Measurements from ENCODE around the gene MERTK. TPM values are rescaled to one million over a fixed set of nuclear protein-coding genes. Genes with fewer than 3 reads are reported as not detected.
"Not testable (repeated sequence)": the region's sequence is repeated elsewhere in the genome, so short reads cannot be mapped to it uniquely, and the experiment has no call there.

The MERTK gene
- total and polyA plus RNA-seq, 2 donors from 2014 or later = 9.2 to 32.2 TPM

- DNase-seq (no peak), FAIRE-seq (no peak)
- no peaks in the 10 kb centered on the region for H3K27me3 ChIP-seq (ENCODE audit: control insufficient read depth, insufficient read depth, low read length)
- H3K9ac ChIP-seq (ENCODE audit: low read length in 3 of 3) = no peak overlapping the region
- TF ChIP-seq CTCF (IDR thresholded peaks at IDR 0.05; ENCODE audit: borderline replicate concordance, extremely low read depth, insufficient read depth) = no peak
- H3K9me3 ChIP-seq (ENCODE audit: control insufficient read depth in 2 of 3, insufficient read depth in 1 of 3, low read length in 3 of 3) = no peaks in the 10 kb centered on the region
- no peaks in the 10 kb centered on the region for H3K4me1 ChIP-seq (ENCODE audit: control insufficient read depth in 2 of 3, insufficient read depth in 2 of 3, low read depth in 1 of 3, low read length in 3 of 3)
- H3K4me3 ChIP-seq (ENCODE audit: low read length in 3 of 3) = no peak overlapping the region
- intact Hi-C loops (cut with DNase I) = no loop called here
- no peak overlapping the region for H3K27ac ChIP-seq (ENCODE audit: low read depth in 2 of 2, low read length in 2 of 2)
- H3K36me3 ChIP-seq (ENCODE audit: control insufficient read depth in 2 of 3, insufficient read depth in 3 of 3, low read length in 3 of 3) = peaks cover 2 to 26% (median 16%) of the 10 kb centered on the region in 3 donors
These were observed 164.5 kb downstream of the MERTK start for GRCh38 chr2:112062894-112063293.

DNA sequence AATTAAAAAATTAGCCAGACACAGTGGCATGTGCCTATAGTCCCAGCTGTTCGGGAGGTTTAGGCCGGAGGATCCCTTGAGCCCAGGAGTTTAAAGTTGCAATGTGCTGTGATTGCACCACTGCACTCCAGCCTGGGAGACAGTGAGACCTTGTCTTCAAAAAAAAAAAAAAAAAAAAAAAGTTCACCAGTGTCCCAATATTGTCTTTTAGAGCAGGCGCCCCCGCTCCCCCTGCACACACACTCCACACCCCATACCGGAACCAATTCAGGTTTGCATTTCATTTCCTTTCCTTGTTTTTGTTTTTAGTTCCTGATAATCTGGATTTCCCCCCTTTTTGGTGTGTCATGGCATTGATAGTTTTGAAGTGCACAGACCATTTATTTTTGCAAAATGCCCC is 167.1 kb downstream of the MERTK start:
- FAIRE-seq (no peak), DNase-seq (no peak)
- Histone ChIP-seq H3K4me3 (ENCODE audit: low read length in 3 of 3) (no peak overlapping the region), H3K9ac (ENCODE audit: low read length in 3 of 3) (no peak overlapping the region), H3K27ac (ENCODE audit: low read depth in 2 of 2, low read length in 2 of 2) (no peak overlapping the region), H3K27me3 (ENCODE audit: control insufficient read depth, insufficient read depth, low read length) (no peaks in the 10 kb centered on the region), H3K4me1 (ENCODE audit: control insufficient read depth in 2 of 3, insufficient read depth in 2 of 3, low read depth in 1 of 3, low read length in 3 of 3) (no peaks in the 10 kb centered on the region), H3K36me3 (ENCODE audit: control insufficient read depth in 2 of 3, insufficient read depth in 3 of 3, low read length in 3 of 3) (peaks cover 4 to 29% (median 16%) of the 10 kb centered on the region in 3 donors), H3K9me3 (ENCODE audit: control insufficient read depth in 2 of 3, insufficient read depth in 1 of 3, low read length in 3 of 3) (no peaks in the 10 kb centered on the region)
- intact Hi-C loops (cut with DNase I) = no loop called here
- TF ChIP-seq CTCF (IDR thresholded peaks at IDR 0.05; ENCODE audit: borderline replicate concordance, extremely low read depth, insufficient read depth) = no peak

DNA sequence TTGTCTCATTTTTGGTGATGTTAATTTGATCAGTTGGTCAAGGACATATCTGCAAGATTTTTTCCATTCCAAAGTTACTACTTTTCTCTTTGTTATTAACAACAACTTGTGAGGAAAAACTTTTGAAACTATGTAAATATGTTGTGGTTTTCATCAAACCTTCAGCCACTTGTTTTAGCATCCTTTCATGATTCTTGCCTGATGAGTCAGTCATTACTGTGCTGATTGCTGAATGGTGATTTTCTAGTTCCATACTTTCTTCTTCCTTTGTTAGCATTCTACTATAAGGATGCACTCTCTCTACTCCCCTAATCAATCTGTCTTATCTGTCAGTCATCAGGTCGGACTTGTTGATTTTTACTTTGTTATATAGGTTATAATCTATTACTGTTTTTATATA is 167.6 kb downstream of the MERTK start:
- Histone ChIP-seq H3K4me1 (ENCODE audit: control insufficient read depth in 2 of 3, insufficient read depth in 2 of 3, low read depth in 1 of 3, low read length in 3 of 3) (no peaks in the 10 kb centered on the region), H3K4me3 (ENCODE audit: low read length in 3 of 3) (no peak overlapping the region), H3K9ac (ENCODE audit: low read length in 3 of 3) (no peak overlapping the region), H3K27ac (ENCODE audit: low read depth in 2 of 2, low read length in 2 of 2) (no peak overlapping the region), H3K36me3 (ENCODE audit: control insufficient read depth in 2 of 3, insufficient read depth in 3 of 3, low read length in 3 of 3) (peaks cover 4 to 27% (median 16%) of the 10 kb centered on the region in 3 donors), H3K9me3 (ENCODE audit: control insufficient read depth in 2 of 3, insufficient read depth in 1 of 3, low read length in 3 of 3) (no peaks in the 10 kb centered on the region), H3K27me3 (ENCODE audit: control insufficient read depth, insufficient read depth, low read length) (no peaks in the 10 kb centered on the region)
- DNase-seq = no peak
- no peak for FAIRE-seq
- intact Hi-C loops (cut with DNase I) = no loop called here
- no peak for TF ChIP-seq CTCF (IDR thresholded peaks at IDR 0.05; ENCODE audit: borderline replicate concordance, extremely low read depth, insufficient read depth)

DNA sequence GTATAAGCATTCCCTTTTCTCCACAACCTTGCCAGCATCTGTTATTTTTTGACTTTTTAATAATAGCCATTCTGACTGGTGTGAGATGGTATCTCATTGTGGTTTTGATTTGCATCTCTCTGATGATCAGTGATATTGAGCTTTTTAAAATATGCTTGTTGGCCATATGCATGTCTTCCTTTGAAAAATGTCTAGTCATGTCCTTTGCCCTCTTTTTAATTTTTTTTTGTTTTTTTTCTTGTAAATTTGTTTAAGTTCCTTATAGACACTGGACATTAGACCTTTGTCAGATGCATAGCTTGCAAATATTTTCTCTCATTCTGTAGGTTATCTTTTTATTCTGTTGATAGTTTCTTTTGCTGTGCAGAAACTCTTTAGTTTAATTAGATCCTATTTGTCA is 171.4 kb downstream of the MERTK start:
- H3K36me3 ChIP-seq (ENCODE audit: control insufficient read depth in 2 of 3, insufficient read depth in 3 of 3, low read length in 3 of 3) = peaks cover 3 to 16% (median 4%) of the 10 kb centered on the region in 3 donors
- FAIRE-seq; H3K27ac ChIP-seq (ENCODE audit: low read depth in 2 of 2, low read length in 2 of 2); H3K9ac ChIP-seq (ENCODE audit: low read length in 3 of 3); H3K9me3 ChIP-seq (ENCODE audit: control insufficient read depth in 2 of 3, insufficient read depth in 1 of 3, low read length in 3 of 3); H3K27me3 ChIP-seq (ENCODE audit: control insufficient read depth, insufficient read depth, low read length); intact Hi-C loops (cut with DNase I); H3K4me1 ChIP-seq (ENCODE audit: control insufficient read depth in 2 of 3, insufficient read depth in 2 of 3, low read depth in 1 of 3, low read length in 3 of 3); DNase-seq; H3K4me3 ChIP-seq (ENCODE audit: low read length in 3 of 3): not testable (repeated sequence)

Measured in kidney (tissue), 14 donors.